HepG2 (cell line): ENCODE measurements around the gene PEPD. TPM values are rescaled to one million over a fixed set of nuclear protein-coding genes. Genes with fewer than 3 reads are reported as not detected.
A peak's percentile ranks its signal among the peaks of the same experiment; 100 is the strongest.

Experiments used
- AKAP8 ChIP-seq: sonication (generic); formaldehyde crosslinking; IDR thresholded peaks from 2 replicates; pipeline ENCODE4 v1.5.1; 2020; ENCODE audit warnings: mild to moderate bottlenecking, missing genetic modification reagents
- GABPA ChIP-seq, 2 experiments: IDR thresholded peaks; 2 replicates each; pipeline ENCODE4 v1.6.1; 2011 to 2016; ENCODE audit warnings: low read depth in 2 of 2, low read length in 1 of 2, missing biosample characterization in 1 of 2, missing genetic modification characterization in 1 of 2
- GLI4 ChIP-seq: sonication (generic); formaldehyde crosslinking; IDR thresholded peaks from 2 replicates; pipeline ENCODE4 v1.5.1; 2020; ENCODE audit warnings: missing genetic modification reagents, mild to moderate bottlenecking, moderate library complexity, borderline replicate concordance
- HIVEP1 ChIP-seq: sonication (generic); formaldehyde crosslinking; IDR thresholded peaks from 2 replicates; pipeline ENCODE4 v1.4.0; 2020; ENCODE audit warnings: mild to moderate bottlenecking, missing genetic modification reagents
- IKZF1 ChIP-seq: fragments of 450-650 bp; IDR thresholded peaks from 2 replicates; pipeline ENCODE4 v1.7.1; 2016
- NCOA1 ChIP-seq: sonication (generic); formaldehyde crosslinking; IDR thresholded peaks from 2 replicates; pipeline ENCODE4 v1.9.0; 2021; ENCODE audit warnings: missing genetic modification reagents
- PRPF4 ChIP-seq: fragments of 200-400 bp; formaldehyde crosslinking; IDR thresholded peaks from 2 replicates; pipeline ENCODE4 v1.6.1; 2016; ENCODE audit warnings: low read length, low read depth; ENCODE audit not compliant: poor library complexity, severe bottlenecking
- SIN3A ChIP-seq: IDR thresholded peaks from 2 replicates; pipeline ENCODE4 v1.6.1; 2011; ENCODE audit warnings: low read depth, mild to moderate bottlenecking, control low read depth, low read length, borderline replicate concordance
- SRSF9 ChIP-seq: fragments of 200-400 bp; formaldehyde crosslinking; IDR thresholded peaks from 2 replicates; pipeline ENCODE4 v1.6.1; 2018; ENCODE audit warnings: borderline replicate concordance, mild to moderate bottlenecking, low read depth, low read length; ENCODE audit not compliant: insufficient read depth, poor library complexity, severe bottlenecking
- ZBTB25 ChIP-seq: IDR thresholded peaks from 2 replicates; pipeline ENCODE4 v1.6.1; 2018; ENCODE audit warnings: missing genetic modification reagents
- ZFP90 ChIP-seq: sonication (generic); formaldehyde crosslinking; IDR thresholded peaks from 2 replicates; pipeline ENCODE4 v1.8.0; 2022; ENCODE audit warnings: missing genetic modification reagents, mild to moderate bottlenecking, inconsistent platforms, borderline replicate concordance
- ZFYVE20 ChIP-seq: sonication (generic); formaldehyde crosslinking; IDR thresholded peaks from 2 replicates; pipeline ENCODE4 v1.8.0; 2023; ENCODE audit warnings: low read depth, mild to moderate bottlenecking, moderate library complexity, missing genetic modification reagents, borderline replicate concordance
- ZNF160 ChIP-seq: sonication (generic); formaldehyde crosslinking; IDR thresholded peaks from 2 replicates; pipeline ENCODE4 v1.8.0; 2022; ENCODE audit warnings: mild to moderate bottlenecking, inconsistent platforms, missing genetic modification reagents
- ZNF264 ChIP-seq: sonication (generic); formaldehyde crosslinking; IDR thresholded peaks from 2 replicates; pipeline ENCODE4 v1.4.0; 2020; ENCODE audit warnings: missing genetic modification reagents
- ZNF317 ChIP-seq: sonication (generic); formaldehyde crosslinking; IDR thresholded peaks from 2 replicates; pipeline ENCODE4 v1.5.0; 2020; ENCODE audit warnings: mild to moderate bottlenecking, missing genetic modification reagents
- ZNF329 ChIP-seq: sonication (generic); formaldehyde crosslinking; IDR thresholded peaks from 2 replicates; pipeline ENCODE4 v1.9.0; 2021; ENCODE audit warnings: low read depth, mild to moderate bottlenecking, missing genetic modification reagents
- ZNF441 ChIP-seq: sonication (generic); formaldehyde crosslinking; IDR thresholded peaks from 2 replicates; pipeline ENCODE4 v1.7.0; 2021; ENCODE audit warnings: missing genetic modification reagents, borderline replicate concordance
- ZNF766 ChIP-seq: sonication (generic); formaldehyde crosslinking; IDR thresholded peaks from 2 replicates; pipeline ENCODE4 v1.5.0; 2020; ENCODE audit warnings: missing genetic modification reagents, borderline replicate concordance
- ZNF777 ChIP-seq: sonication (generic); formaldehyde crosslinking; IDR thresholded peaks from 2 replicates; pipeline ENCODE4 v1.4.0; 2020; ENCODE audit warnings: missing genetic modification reagents
- polyA plus RNA-seq, 8 experiments: library from polyadenylated mRNA; depleted of rRNA in 3 of 8; stranded (reverse) in 7 of 8; unstranded in 1 of 8; fragments of >200 nt; fragmentation: Illumina TruSeq in 4 of 8; extraction: Trizol in 4 of 8; gene quantifications; 2 replicates each; pipeline versions ENCODE4 v1.2.1 to v1.2.3, GENCODE V29; 2011 to 2016; ENCODE audit warnings: low read depth in 4 of 8, missing spikeins in 1 of 8, mixed read lengths in 1 of 8; ENCODE audit not compliant: insufficient read depth in 1 of 8
- total RNA-seq, 5 experiments: library from RNA; depleted of rRNA; stranded (reverse); fragments of >200 nt; fragmentation: Illumina TruSeq; extraction: Trizol; gene quantifications; 2 replicates each; pipeline ENCODE4 v1.2.3, GENCODE V29; 2016; ENCODE audit warnings: low read depth in 1 of 5
- TF ChIP-seq, protein P1 (sequence below): sonication (generic); formaldehyde crosslinking; IDR thresholded peaks from 2 replicates; pipeline ENCODE4 v1.5.0; 2020; ENCODE audit warnings: mild to moderate bottlenecking, missing genetic modification reagents
- TF ChIP-seq, protein P2 (sequence below): sonication (generic); formaldehyde crosslinking; IDR thresholded peaks from 2 replicates; pipeline ENCODE4 v1.4.0; 2020; ENCODE audit warnings: mild to moderate bottlenecking, missing genetic modification reagents
- TF ChIP-seq, protein P3 (sequence below): IDR thresholded peaks from 2 replicates; pipeline ENCODE4 v1.6.1; 2016; ENCODE audit warnings: missing compliant biosample characterization, missing genetic modification reagents, borderline replicate concordance

The PEPD gene
- total and polyA plus RNA-seq, 2 of the 13 experiments (the other 11 are each of a cell fraction or from before 2014, with no cell fraction given): 60.7 to 75.1 TPM

DNA sequence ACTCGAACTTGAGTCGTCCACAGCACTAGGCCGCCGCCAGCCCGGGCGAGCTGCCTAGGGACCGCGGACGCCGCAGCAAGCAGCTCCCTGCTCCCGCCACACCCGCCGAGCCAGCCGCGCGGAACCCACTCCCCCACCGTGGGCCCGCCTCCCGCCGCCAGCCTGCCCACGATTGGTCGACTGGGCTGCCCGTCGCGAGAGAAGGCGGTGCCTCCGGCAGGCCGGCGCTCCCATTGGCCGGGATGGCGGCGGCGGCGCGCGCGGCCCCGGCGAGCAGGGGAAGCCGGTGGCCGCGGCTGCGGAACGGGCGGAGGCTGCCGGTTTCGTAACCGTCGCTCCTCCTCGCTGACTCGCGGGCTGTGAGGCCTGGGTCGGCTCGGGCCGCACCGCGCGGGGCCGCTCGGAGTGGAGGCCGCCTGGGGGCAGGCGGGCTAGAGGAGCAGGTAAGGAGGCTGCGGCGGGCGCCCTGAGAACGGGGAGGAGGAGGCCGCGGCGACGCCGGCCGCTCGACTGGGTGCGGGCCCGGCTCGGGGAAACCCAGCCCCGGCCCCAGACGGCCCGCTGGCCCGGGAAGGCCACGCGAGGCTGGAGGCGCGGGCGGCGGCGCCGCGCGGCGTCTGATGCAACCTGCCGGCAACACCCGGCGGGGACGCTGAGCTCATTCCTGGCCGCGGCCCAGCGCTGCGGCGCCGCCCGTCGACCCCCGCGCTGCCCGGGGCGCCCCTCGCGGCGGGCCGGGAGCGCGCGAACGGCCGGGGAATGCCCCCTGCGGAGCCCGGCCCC, 147.9 kb downstream of the PEPD start, which contains the start of gene CEBPG (continued):
- TF ChIP-seq ZNF317 (CRISPR knock-in tag): no peak
- TF ChIP-seq HIVEP1 (CRISPR knock-in tag): no peak; the same call in 1 of the 2 replicates
- no peak for TF ChIP-seq PRPF4
- TF ChIP-seq GLI4 (CRISPR knock-in tag): peak; percentile 40; the same call in 1 of the 2 replicates
- peak; percentile 19; the same call in 1 of the 2 replicates for TF ChIP-seq ZNF441 (CRISPR knock-in tag)
- peak; percentile 60 for TF ChIP-seq GABPA (IDR thresholded peaks at IDR 0.05; ENCODE audit: low read depth, low read length)
- no peak for TF ChIP-seq GABPA (CRISPR knock-in tag; IDR thresholded peaks at IDR 0.05; ENCODE audit: low read depth)
- TF ChIP-seq, protein P1, sequence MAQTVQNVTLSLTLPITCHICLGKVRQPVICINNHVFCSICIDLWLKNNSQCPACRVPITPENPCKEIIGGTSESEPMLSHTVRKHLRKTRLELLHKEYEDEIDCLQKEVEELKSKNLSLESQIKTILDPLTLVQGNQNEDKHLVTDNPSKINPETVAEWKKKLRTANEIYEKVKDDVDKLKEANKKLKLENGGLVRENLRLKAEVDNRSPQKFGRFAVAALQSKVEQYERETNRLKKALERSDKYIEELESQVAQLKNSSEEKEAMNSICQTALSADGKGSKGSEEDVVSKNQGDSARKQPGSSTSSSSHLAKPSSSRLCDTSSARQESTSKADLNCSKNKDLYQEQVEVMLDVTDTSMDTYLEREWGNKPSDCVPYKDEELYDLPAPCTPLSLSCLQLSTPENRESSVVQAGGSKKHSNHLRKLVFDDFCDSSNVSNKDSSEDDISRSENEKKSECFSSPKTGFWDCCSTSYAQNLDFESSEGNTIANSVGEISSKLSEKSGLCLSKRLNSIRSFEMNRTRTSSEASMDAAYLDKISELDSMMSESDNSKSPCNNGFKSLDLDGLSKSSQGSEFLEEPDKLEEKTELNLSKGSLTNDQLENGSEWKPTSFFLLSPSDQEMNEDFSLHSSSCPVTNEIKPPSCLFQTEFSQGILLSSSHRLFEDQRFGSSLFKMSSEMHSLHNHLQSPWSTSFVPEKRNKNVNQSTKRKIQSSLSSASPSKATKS (CRISPR knock-in tag): no peak
- TF ChIP-seq, protein P2, sequence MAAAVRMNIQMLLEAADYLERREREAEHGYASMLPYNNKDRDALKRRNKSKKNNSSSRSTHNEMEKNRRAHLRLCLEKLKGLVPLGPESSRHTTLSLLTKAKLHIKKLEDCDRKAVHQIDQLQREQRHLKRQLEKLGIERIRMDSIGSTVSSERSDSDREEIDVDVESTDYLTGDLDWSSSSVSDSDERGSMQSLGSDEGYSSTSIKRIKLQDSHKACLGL (CRISPR knock-in tag): peak; percentile 37; the same call in 1 of the 2 replicates
- peak; percentile 45 for TF ChIP-seq ZNF777 (CRISPR knock-in tag)
- TF ChIP-seq NCOA1 (CRISPR knock-in tag): no peak
- TF ChIP-seq AKAP8 (CRISPR knock-in tag): no peak
- no peak for TF ChIP-seq ZNF766 (CRISPR knock-in tag)
- no peak; the same call in 1 of the 2 replicates for TF ChIP-seq ZFYVE20
- no peak; the same call in 1 of the 2 replicates for TF ChIP-seq ZBTB25 (CRISPR knock-in tag)
- TF ChIP-seq ZNF160 (CRISPR knock-in tag): peak; percentile 70; the same call in 1 of the 2 replicates
- TF ChIP-seq ZNF329 (CRISPR knock-in tag): peak; percentile 26; the same call in 1 of the 2 replicates
- TF ChIP-seq ZFP90: peak; percentile 39; the same call in 1 of the 2 replicates
- TF ChIP-seq ZNF264 (CRISPR knock-in tag): no peak
- no peak for TF ChIP-seq SRSF9
- no peak for TF ChIP-seq IKZF1
- TF ChIP-seq SIN3A: no peak; the same call in 1 of the 2 replicates
- TF ChIP-seq, protein P3, sequence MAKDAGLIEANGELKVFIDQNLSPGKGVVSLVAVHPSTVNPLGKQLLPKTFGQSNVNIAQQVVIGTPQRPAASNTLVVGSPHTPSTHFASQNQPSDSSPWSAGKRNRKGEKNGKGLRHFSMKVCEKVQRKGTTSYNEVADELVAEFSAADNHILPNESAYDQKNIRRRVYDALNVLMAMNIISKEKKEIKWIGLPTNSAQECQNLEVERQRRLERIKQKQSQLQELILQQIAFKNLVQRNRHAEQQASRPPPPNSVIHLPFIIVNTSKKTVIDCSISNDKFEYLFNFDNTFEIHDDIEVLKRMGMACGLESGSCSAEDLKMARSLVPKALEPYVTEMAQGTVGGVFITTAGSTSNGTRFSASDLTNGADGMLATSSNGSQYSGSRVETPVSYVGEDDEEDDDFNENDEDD (CRISPR knock-in tag): peak; percentile 86
